Measurements from ENCODE around the gene OR2AE1. TPM values are rescaled to one million over a fixed set of nuclear protein-coding genes. Genes with fewer than 3 reads are reported as not detected.
A peak's percentile ranks its signal among the peaks of the same experiment; 100 is the strongest.
"Not testable (repeated sequence)": the region's sequence is repeated elsewhere in the genome, so short reads cannot be mapped to it uniquely, and the experiment has no call there.

OR2AE1 gene
- total and polyA plus RNA-seq, 7 donors: 0.05 to 0.17 TPM; not detected in 5

DNA sequence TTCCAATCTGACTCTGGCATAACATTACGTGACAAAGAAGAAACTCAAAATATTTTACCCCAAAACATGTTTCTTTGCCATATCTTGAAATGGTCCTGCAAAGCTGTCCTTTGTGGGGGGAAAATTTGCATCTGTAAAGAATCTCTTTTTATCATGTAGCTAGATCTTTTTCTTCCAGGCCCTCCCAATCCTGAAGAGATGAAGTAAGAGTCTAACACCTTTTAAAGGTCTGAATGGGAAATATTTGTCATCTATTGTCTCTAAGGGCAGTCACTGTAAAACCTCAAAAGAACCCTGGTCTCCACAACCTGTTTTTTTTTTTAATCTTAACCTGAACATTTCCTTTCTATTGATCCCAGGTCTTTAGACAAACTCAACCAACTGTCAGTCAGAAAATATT, 8.6 kb downstream of the OR2AE1 start:
- Histone ChIP-seq H3K27ac (no peak overlapping the region), H3K36me3 (ENCODE audit: insufficient read depth in 1 of 2, low read depth in 1 of 2) (no peaks in the 10 kb centered on the region), H3K27me3 (ENCODE audit: insufficient read depth in 3 of 3, low read length in 2 of 3) (no peaks in the 10 kb centered on the region), H3K4me1 (no peaks in the 10 kb centered on the region), H3K4me3 (no peak overlapping the region), H3K9me3 (peaks cover 7% of the 10 kb centered on the region)
- 83 to 90% (median 86%) methylated on average over 1 of the region's 1 CpG for WGBS, 3 donors
- ATAC-seq (no peak), DNase-seq (no peak)
- intact Hi-C loops (cut with DNase I): no loop called here
- no peak for TF ChIP-seq CTCF (IDR thresholded peaks at IDR 0.05)

DNA sequence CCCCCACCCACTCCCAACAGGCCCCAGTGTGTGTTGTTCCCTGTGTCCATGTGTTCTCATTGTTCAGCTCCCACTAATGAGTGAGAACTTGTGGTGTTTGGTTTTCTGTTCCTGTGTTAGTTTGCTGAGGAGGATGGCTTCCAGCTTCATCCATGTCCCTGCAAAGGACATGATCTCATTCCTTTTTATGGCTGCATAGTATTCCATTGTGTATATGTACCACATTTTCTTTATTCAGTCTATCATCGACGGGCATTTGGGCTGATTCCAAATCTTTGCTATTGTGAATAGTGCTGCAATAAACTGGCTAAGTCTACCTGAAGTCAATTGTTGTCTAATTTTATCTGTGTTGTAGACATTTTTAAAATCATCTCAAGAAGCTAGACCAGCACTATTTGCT, 9.4 kb downstream of the OR2AE1 start:
- H3K4me1 ChIP-seq; H3K27me3 ChIP-seq (ENCODE audit: insufficient read depth in 3 of 3, low read length in 2 of 3); DNase-seq; H3K9me3 ChIP-seq; intact Hi-C loops (cut with DNase I); ATAC-seq; H3K36me3 ChIP-seq (ENCODE audit: insufficient read depth in 1 of 2, low read depth in 1 of 2); H3K4me3 ChIP-seq; H3K27ac ChIP-seq: not testable (repeated sequence)
- 89 to 96% (median 92%) methylated on average over 2 of the region's 2 CpGs for WGBS, 3 donors

- Histone ChIP-seq H3K9me3 (peaks cover 7% of the 10 kb centered on the region), H3K4me3 (no peak overlapping the region), H3K36me3 (ENCODE audit: insufficient read depth in 1 of 2, low read depth in 1 of 2) (no peaks in the 10 kb centered on the region), H3K27ac (no peak overlapping the region), H3K27me3 (ENCODE audit: insufficient read depth in 3 of 3, low read length in 2 of 3) (no peaks in the 10 kb centered on the region), H3K4me1 (peaks cover 11% of the 10 kb centered on the region)
- WGBS, 3 donors: 51 to 61% (median 53%) methylated on average over 2 of the region's 2 CpGs
- no peak for DNase-seq
- no peak for ATAC-seq
- intact Hi-C loops (cut with DNase I): no loop called here
- no peak for TF ChIP-seq CTCF (IDR thresholded peaks at IDR 0.05)
Observed at GRCh38 chr7:99863847-99864440, 12.9 kb downstream of the OR2AE1 start.

DNA sequence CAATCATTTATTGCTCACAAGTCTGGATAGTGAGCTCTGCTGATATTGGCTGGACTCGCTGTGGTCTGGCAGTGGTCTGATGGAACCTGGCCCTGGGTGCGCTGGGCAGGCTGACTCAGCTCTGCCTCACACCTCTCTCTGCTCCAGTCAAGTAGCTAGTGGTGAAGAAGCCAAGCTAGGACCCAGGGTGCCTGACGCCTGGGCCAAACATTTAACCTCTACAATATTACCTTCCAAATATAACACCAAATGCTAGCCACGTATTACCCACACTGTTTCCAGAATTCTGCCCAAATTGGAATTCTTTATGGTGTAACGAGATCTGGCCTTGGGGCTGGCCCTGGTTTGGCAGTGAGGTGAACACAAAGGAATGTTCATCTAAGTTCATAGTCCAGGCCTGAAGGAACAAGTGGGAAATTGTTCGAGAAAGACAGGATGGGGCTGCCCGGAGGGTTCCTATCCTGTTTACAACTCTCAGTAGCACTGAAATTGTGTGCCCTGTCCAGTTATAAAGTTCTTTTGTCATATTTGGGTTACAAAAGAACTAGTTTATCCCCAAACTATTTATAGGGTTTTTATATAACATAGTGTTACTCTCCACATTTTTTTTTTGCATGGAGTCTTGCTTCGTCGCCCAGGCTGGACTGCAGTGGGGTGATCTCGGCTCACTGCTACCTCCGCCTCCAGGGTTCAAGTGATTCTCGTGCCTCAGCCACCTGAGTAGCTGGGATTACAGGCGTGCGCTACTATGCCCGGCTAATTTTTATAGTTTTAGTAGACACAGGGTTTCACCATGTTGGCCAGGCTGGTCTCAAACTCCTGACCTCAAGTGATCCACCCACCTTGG, 16.3 kb downstream of the OR2AE1 start:
- DNase-seq: peak; percentile 52 to 60
- H3K36me3 ChIP-seq (ENCODE audit: insufficient read depth in 1 of 2, low read depth in 1 of 2): no peaks in the 10 kb centered on the region
- peak; percentile 96 to 98 (median 97) for ATAC-seq
- intact Hi-C loops (cut with DNase I): no loop called here
- peaks cover 7% of the 10 kb centered on the region for H3K9me3 ChIP-seq
- H3K27ac ChIP-seq: peak overlapping the region; percentile 51
- 46 to 61% (median 47%) methylated on average over 15 of the region's 15 CpGs for WGBS, 3 donors
- H3K4me3 ChIP-seq: no peak overlapping the region
- no peaks in the 10 kb centered on the region for H3K27me3 ChIP-seq (ENCODE audit: insufficient read depth in 3 of 3, low read length in 2 of 3)
- TF ChIP-seq CTCF (IDR thresholded peaks at IDR 0.05): no peak
- H3K4me1 ChIP-seq: peaks cover 11% of the 10 kb centered on the region

DNA sequence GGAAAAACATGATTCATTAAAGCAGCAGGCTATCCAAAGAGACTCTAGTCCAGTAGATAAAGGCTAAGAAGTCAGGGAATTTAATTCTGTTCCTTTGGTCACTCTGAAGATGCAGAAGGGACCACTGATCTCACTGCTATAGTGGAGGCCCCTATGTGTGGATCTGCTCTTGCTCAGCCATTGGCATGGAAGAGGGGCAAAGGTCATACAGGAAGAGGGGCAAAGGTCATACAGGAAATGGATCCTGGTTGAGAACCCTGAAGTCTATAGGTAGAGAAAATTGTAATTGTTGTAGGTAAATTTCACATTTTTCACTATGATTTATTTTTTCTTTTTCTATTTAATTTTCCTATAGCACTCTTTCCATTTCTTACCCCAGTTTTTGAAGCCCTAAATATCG, 21.6 kb downstream of the OR2AE1 start:
- H3K4me3 ChIP-seq: no peak overlapping the region
- peaks cover 4% of the 10 kb centered on the region for H3K4me1 ChIP-seq
- no peaks in the 10 kb centered on the region for H3K27me3 ChIP-seq (ENCODE audit: insufficient read depth in 3 of 3, low read length in 2 of 3)
- DNase-seq (no peak), ATAC-seq (no peak)
- intact Hi-C loops (cut with DNase I): no loop called here
- TF ChIP-seq CTCF (IDR thresholded peaks at IDR 0.05): no peak
- H3K9me3 ChIP-seq: no peaks in the 10 kb centered on the region
- no peaks in the 10 kb centered on the region for H3K36me3 ChIP-seq (ENCODE audit: insufficient read depth in 1 of 2, low read depth in 1 of 2)
- no peak overlapping the region for H3K27ac ChIP-seq
- 82 to 94% (median 93%) methylated on average over 1 of the region's 1 CpG for WGBS, 3 donors
